ENCODE measurements around the gene PPT1. TPM values are rescaled to one million over a fixed set of nuclear protein-coding genes. Genes with fewer than 3 reads are reported as not detected.
A peak's percentile ranks its signal among the peaks of the same experiment; 100 is the strongest.

The PPT1 gene
- total RNA-seq, 3 donors from 2014 or later = 16.7 to 63.1 (median 39.1) TPM

- DNase-seq (no peak), ATAC-seq (no peak)
- H3K4me3 ChIP-seq = no peak overlapping the region
- intact Hi-C loops (cut with DNase I, micrococcal nuclease) = no loop called here
- peaks cover 34% of the 10 kb centered on the region for H3K4me1 ChIP-seq (ENCODE audit: low read depth)
- no peaks in the 10 kb centered on the region for H3K36me3 ChIP-seq (ENCODE audit: low read depth)
- TF ChIP-seq CTCF (IDR thresholded peaks at IDR 0.05) = no peak
- H3K9me3 ChIP-seq = peaks cover 5% of the 10 kb centered on the region
These were observed 66.4 kb downstream of the PPT1 start for GRCh38 chr1:40030528-40031135.

- peak; percentile 95 for ATAC-seq
- DNase-seq = peak in 1 of 3 donors; percentile 60
- no peak for TF ChIP-seq CTCF (IDR thresholded peaks at IDR 0.05)
These were observed 67.4 kb downstream of the PPT1 start for GRCh38 chr1:40029608-40030007.

GRCh38 chr1:40027647-40028046 lies 69.4 kb downstream of the PPT1 start:
- TF ChIP-seq CTCF (IDR thresholded peaks at IDR 0.05) = no peak
- ATAC-seq = no peak
- H3K4me1 ChIP-seq (ENCODE audit: low read depth) = peaks cover 34% of the 10 kb centered on the region
- intact Hi-C loops (cut with DNase I, micrococcal nuclease) = loop anchor here in 1 of 2 donors (2.0 kb wide), 1 partner anchor 47 kb away; no protein-coding TSS in a partner anchor
- no peaks in the 10 kb centered on the region for H3K36me3 ChIP-seq (ENCODE audit: low read depth)
- no peak for DNase-seq
- no peak overlapping the region for H3K4me3 ChIP-seq
- H3K9me3 ChIP-seq = peaks cover 5% of the 10 kb centered on the region

More at GRCh38 chr1:40029608-40030007, 67.4 kb downstream of the PPT1 start:
- no peak overlapping the region for H3K4me3 ChIP-seq
- intact Hi-C loops (cut with DNase I, micrococcal nuclease) = loop anchor here in 1 of 2 donors (2.0 kb wide), 1 partner anchor 49 kb away; no protein-coding TSS in a partner anchor
- peaks cover 5% of the 10 kb centered on the region for H3K9me3 ChIP-seq
- no peaks in the 10 kb centered on the region for H3K36me3 ChIP-seq (ENCODE audit: low read depth)
- H3K4me1 ChIP-seq (ENCODE audit: low read depth) = peaks cover 34% of the 10 kb centered on the region

GRCh38 chr1:40024671-40025070 lies 72.4 kb downstream of the PPT1 start:
- ATAC-seq = no peak
- Histone ChIP-seq H3K4me1 (ENCODE audit: low read depth) (peaks cover 9% of the 10 kb centered on the region), H3K4me3 (no peak overlapping the region), H3K9me3 (peaks cover 5% of the 10 kb centered on the region), H3K36me3 (ENCODE audit: low read depth) (no peaks in the 10 kb centered on the region)
- TF ChIP-seq CTCF (IDR thresholded peaks at IDR 0.05) = no peak
- no peak for DNase-seq
- intact Hi-C loops (cut with DNase I, micrococcal nuclease) = no loop called here

GRCh38 chr1:40023379-40023944 lies 73.6 kb downstream of the PPT1 start:
- intact Hi-C loops (cut with DNase I, micrococcal nuclease) = no loop called here
- TF ChIP-seq CTCF (IDR thresholded peaks at IDR 0.05) = no peak
- Histone ChIP-seq H3K4me1 (ENCODE audit: low read depth) (no peaks in the 10 kb centered on the region), H3K4me3 (no peak overlapping the region), H3K9me3 (peaks cover 5% of the 10 kb centered on the region), H3K36me3 (ENCODE audit: low read depth) (no peaks in the 10 kb centered on the region)
- DNase-seq = no peak
- no peak for ATAC-seq

Other genes starting within 250 kb of the PPT1 start
- 10 to 100 TPM; 15.5 to 20.7 (median 19.3) TPM for gene TRIT1, start 213.7 kb downstream of the PPT1 start, total RNA-seq
- 10 to 100 TPM in 1 of 3 donors, 1 to 10 TPM in 2; 4.2 to 17.2 (median 9.4) TPM for gene MYCL, start 195.3 kb downstream of the PPT1 start, total RNA-seq
- 10 to 100 TPM; 11.3 to 29.6 (median 24.4) TPM for gene MFSD2A, start 142.1 kb downstream of the PPT1 start, total RNA-seq
- 100 to 1,000 TPM; 357 to 488 (median 444) TPM for gene CAP1, start 56.5 kb downstream of the PPT1 start, total RNA-seq
- 10 to 100 TPM; 11.0 to 21.8 (median 12.2) TPM for gene RLF, start 64.1 kb upstream of the PPT1 start, total RNA-seq
- not detected for gene TMCO2, start 150.7 kb upstream of the PPT1 start, total RNA-seq
- gene ZMPSTE24, start 161.0 kb upstream of the PPT1 start, total RNA-seq = 10 to 100 TPM; 46.0 to 51.9 (median 47.0) TPM
- gene COL9A2, start 220.0 kb upstream of the PPT1 start, total RNA-seq = 10 to 100 TPM in 1 of 3 donors, 1 to 10 TPM in 2; 3.4 to 11.2 (median 4.8) TPM

All from mucosa of descending colon (tissue), 3 donors.